ENCODE results near the gene MGMT.

MGMT gene

DNA sequence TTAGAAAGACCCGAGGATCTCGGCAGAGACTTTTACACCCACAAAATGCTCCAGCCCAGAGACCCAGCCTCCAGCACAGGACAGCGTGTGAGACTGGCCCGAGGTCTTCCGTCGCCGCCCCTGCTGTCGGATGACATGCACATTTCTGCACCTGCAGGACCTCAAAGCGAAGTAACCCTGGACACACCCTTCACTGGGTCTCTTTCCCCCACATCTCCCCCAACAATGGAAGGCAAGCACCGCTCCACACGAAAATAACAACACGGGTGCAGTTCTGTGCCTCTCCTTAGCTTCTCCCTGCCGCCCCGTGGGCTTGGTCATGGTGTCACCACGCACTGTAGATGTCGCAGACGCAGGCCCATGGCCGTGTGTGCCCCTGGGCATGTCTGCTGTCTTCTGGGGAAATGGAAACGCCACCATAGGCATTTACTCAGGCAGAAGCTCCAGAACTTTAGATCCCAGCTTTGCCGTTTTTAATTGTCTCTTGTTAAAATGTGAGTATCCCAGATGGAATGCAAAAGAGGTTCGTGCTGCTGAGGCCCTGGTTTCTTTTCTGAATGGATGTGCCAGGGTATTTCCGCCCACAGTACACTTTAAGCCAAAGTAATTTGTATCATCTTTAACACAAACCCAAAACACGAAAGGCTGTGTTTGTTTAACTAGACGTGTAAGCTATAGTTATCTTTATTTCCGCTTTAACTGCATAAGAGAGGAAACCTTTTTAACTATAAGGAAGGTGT is 237.9 kb downstream of the MGMT start:
- in situ Hi-C loops (cut with MboI; ENCODE audit: low sequenced_read_pairs): no loop called here

DNA sequence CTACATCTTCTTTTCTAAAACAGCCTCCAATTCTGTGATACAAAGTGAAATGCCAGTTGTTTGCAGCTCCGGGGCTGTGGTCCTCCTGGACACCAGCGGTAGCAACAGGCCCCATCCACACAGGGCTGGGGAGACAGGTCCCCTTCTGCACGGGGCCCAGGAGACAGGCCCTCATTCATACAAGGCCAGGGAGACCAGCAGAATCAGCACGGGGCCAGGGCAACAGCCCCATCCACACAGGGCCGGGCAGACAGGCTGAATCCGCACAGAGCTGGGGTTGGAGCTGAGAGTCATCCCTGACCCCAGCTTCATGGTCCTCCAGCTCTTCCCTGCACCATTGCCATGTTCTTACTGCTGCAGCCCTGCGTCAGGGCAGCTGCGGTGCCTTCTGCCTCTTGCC is 238.6 kb downstream of the MGMT start:
- in situ Hi-C loops (cut with MboI; ENCODE audit: low sequenced_read_pairs): no loop called here

DNA sequence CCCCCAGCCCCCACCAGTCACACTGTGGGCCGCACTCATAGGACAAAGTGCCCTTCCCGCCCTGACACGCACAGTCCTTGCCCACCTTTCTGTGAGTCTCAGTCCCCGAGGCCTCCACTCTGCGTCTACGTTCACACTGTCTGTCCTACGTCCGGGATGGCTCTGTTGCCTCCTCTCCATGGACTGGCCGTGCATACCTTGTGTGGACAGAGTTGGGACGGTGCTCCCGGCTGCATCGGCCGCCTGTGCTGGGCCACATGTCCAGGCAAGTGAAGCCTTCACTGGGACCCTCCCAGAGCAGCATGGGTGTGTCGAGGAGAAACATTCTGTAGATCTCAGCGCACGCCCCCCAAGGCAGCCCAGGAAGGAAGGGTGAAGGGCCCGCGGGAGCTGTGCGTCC is 239.0 kb downstream of the MGMT start:
- in situ Hi-C loops (cut with MboI; ENCODE audit: low sequenced_read_pairs): no loop called here

DNA sequence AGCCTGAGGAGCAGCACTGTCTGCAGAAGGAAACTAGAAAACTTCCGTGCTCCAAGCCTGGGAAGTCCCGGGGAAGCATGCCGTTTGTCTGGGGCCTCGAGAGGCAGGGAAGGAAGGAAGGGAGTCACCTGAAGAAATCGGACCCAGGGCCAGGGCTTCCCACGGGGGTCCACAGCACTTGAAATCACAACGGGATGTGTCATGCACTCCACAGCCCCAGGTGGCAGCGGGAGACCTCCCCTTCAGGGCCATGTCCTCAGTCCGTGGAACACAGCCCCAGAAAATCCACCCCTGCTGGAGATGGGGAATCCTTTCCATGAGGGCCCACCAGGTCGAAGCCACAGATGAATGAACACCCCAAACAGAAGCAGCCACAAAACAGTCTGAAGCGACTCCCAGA is 239.5 kb downstream of the MGMT start:
- in situ Hi-C loops (cut with MboI; ENCODE audit: low sequenced_read_pairs): no loop called here

DNA sequence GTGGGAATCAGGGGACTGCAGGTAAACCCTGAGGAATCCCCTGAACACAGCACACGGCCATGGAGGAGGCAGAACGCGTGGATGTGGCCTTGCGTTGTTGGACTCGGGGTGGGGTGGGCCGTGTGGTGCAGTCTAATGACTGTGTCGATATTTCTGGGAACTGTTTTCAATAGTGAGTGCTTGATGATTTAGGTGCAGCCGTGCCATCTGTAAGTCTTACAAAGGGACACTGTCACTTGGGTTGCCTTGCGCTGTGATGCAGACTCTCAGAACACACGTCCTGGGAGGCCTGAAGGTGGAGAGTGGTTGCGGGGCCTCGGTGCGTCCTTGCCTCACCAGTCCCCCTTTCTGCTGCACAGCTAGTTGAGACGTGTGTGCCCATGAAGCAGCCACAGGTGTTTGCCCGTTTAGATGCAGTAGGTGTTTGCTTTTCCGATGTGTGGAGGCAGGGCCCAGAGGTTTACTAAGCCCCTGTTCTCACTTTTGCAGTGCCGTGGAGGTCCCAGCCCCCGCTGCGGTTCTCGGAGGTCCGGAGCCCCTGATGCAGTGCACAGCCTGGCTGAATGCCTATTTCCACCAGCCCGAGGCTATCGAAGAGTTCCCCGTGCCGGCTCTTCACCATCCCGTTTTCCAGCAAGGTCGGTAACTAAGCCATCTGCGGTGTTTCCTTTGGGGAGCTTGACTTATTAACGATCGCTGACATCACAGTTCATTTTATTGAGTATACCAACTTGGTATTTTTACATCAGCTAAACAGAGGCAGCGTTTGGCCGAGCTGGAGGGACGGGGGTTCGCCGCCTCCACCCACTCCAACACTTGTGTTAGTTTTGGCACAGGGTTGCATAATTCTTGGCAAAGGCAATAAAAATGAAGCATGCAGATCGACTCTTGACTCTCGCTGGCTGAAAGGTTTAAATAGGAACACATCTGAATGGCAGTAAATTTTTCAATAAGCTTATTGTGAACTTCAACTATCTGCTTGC is 240.7 kb downstream of the MGMT start:
- in situ Hi-C loops (cut with MboI; ENCODE audit: low sequenced_read_pairs): no loop called here

DNA sequence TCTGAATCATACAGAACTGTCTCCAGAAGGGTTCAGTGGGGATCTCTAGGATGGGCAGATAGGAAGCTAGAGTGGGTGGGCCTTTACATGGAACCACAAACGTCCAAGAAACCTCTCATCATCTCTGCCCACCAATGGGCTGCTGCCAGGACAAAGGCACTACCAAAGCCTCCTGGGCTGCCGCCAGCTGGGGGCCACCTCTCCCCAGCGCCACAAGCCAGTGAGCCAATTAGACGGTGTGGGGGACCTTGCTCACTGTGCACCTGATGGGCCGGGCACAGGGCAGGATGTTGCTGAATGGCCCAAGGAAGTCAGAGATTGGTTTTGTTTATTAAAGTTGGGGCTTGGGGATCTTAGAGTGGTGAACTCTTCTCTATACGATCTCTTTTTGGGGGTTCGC is 242.1 kb downstream of the MGMT start:
- in situ Hi-C loops (cut with MboI; ENCODE audit: low sequenced_read_pairs): no loop called here

DNA sequence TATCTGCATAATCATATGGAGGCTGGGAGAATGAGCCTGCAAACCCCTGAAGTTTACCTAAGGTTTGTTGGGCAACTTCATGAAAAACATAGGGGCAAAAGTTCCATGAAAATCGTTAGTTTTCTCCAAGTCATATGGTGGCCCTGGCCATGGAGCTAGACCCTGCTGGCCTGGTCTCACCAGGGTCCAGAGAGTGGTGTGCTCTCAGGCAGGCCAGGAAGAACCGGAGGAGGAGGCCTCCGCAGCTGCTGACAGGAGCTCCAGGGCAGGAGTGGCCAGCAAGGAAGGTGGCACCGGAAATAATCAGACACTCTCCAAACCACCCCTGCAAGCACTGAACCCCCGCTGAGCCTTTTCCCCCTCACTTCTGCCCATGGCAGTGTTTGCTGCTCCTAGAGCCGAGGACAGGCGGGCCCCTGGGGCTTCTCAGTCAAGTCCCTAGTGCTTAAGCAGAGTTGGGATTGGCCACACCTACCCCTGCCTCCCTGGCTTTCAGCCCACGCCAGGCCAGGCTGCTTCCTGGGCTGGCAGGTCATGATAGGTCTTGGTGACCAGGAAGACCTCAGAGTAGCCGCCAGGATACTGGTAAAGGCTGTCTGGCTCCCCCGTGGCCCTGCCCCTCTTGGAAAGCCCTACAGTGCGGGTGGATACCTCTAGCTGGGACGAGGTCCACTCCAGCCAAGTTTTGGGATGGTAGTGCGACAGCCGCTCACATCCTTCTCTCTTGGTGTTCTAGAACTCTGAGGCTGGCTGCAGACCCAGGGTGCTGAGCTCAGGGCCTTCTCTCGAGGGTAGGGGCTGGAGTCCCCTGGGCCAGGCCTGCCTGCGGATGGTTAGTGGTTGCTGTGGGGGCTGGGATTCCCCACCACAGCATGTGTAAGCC is 242.8 kb downstream of the MGMT start:
- in situ Hi-C loops (cut with MboI; ENCODE audit: low sequenced_read_pairs): no loop called here

DNA sequence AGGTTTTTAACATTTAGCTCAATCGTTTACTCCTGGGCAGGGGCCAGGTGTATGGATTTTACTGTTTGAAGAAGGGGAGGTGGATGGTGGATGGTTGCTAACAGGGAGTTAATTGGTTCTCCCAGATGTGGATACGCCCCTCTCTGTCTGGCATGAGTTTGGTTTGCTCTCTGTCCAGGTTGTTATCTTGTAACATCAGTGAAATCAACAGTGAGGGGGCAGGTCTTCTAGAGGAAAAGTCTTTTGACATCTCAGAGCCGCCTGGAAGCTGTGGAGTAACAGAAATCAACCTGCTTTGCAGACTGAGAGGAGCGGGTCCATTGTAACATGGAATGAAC is 243.4 kb downstream of the MGMT start:
- in situ Hi-C loops (cut with MboI; ENCODE audit: low sequenced_read_pairs): no loop called here

DNA sequence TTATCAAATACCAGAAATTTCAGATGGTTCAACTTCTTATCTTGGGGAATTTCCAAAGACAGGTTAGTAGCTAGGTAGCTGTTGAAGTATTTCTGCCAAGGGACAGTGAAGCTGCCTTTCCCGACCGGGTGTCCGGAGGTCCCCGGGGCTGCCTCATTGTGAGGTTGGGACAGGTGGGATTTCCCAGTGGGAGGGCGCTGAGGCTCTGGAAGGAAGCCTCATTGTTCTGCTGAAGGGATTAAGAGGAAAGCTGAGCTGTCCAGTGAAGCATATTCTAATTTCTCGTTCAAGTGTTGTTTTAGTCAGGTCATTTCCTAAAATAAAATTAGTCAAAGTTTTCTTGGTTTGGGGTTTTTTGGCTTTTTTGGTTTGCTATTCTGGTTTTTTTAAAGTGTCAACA is 244.2 kb downstream of the MGMT start:
- in situ Hi-C loops (cut with MboI; ENCODE audit: low sequenced_read_pairs): no loop called here

DNA sequence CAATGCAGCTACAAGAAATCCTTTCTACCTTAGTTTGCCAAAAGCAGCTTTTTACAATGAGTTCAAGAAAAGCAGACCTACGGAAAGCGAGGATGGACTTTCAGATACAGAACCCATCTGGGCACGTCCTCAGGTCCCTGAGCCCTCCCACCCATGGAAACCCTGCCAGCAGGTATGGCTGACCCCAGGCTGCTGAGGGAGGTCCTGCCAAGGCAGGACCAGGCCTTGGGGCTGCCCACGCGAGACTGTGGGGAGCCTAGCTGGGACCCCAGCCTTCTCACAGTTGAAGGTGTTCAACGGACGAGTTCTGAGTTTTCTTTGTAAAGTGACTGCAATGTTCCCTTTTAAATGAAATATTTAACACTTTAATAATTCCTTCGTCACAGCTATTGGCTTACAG is 245.0 kb downstream of the MGMT start:
- in situ Hi-C loops (cut with MboI; ENCODE audit: low sequenced_read_pairs): no loop called here

DNA sequence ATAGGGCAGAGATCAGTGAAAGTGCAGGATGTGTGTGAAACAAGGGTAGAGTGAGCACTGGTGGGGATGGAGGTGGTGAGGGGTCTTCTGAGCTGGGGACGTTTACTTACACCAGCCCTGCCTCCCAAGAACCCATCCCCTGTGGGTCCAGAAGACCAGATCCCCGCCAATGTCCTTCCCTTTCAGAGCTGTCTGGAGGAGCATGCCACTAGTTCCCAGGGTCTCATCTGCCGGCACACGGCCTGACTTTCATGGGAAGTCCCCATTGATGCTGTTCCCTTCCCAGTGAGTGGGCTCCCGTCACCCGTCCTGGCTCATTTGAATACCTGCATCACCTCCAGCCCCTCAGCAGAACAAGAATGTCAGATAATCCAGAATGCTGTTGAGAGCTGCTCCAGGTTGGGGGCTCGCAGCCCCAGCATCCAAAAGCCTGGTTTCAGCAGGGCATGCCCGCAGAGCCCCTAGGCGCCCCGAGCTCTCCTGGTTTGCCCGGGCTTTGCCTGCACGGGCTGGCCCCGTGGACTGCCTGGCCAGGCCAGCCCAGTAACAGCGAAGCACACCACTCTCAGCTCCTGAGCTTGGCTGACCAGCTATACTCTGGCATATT is 246.7 kb downstream of the MGMT start:
- in situ Hi-C loops (cut with MboI; ENCODE audit: low sequenced_read_pairs): no loop called here

DNA sequence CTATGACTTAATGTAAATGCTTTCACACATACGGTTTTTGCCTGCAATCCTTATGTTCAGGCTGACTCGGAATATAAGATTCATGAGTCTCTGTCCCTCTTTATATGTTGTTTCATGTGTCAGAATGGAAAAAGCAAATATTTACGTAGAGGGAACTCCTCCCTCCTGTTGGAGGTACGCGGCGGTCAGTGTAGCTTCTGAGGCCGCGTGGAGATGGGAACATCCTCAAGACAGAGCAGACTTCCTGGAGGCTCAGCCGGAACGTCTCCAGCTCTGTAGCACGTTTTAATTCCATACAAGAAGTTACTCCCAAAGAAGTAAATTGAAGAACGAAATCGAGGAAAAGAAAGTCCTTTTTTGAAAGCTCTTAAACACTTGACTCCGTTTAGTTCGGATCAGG is 248.8 kb downstream of the MGMT start:
- in situ Hi-C loops (cut with MboI; ENCODE audit: low sequenced_read_pairs): no loop called here

DNA sequence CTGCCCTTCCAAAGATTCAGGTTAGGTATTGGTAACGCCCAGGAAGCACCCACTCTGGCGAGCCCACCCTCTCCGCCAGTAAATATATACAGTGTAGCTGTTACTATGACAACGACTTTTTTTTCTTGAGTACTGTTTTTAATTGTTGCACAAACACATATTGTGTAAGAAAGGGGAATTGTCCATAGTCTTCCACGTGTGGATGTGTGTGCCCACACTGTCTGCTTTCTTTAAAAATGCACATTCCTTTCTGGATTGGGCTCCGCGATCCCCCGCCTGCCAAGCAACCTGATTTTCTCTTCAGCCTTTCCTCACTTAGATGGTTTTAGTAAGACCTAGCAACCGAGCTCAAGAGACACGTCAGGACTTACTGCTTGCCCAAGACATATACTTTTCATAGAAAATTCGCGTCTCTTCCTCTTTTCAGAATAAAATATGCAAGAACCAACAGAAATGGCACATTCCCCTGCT is 249.2 kb downstream of the MGMT start:
- in situ Hi-C loops (cut with MboI; ENCODE audit: low sequenced_read_pairs): no loop called here

DNA sequence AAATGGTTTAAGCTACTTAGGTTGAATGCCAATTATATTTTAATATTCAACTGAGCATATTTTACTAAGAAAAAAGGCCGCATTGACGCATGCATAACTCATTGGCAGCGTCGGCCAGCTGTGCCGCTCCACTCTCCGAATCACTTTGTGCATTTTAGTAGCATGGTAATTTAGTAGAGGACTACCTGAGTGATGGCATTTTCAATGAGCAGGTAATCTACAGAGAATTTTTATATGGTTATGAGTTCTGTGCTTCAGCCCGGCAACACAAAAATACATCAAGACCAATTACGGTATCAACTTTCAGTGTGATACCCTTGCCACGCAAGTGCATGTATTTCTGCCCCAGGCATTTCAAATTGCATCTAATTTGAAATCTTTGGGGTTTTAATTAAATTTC is 249.8 kb downstream of the MGMT start:
- in situ Hi-C loops (cut with MboI; ENCODE audit: low sequenced_read_pairs): no loop called here

DNA sequence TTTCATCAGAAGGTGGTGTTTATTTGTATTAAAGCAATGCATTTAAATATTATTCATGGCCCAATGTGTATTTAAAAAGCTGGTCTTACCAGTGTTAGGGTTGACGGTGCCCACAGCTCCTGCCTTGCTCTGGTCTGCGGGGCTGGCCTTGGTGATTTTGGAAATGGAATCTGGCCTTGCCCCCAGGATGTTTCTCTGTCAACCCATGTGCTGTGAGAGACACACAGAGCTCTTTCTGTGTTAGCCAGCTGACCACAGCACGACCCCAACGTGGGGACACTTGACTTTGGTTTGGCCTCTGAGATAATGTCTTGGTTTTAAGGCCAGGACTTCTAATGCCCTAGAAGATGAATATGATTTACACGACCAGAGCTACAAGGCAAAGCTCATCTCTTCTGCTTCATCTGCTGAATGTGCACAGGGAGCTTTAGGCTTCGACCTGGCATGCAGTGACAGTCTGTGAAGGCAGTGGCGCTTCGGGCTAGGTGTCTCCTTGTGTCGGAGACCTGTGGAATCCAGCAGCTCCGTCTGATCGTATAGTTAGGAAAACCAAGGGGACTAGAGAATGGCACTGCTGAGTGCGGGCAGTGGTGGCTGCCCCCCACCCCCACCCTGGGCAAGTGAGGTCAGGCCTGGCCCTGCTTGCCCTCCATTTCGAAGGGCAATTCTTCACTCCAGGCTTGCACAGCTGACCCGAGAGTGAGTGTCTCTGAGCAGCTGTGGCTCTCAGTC is 250.9 kb downstream of the MGMT start:
- in situ Hi-C loops (cut with MboI; ENCODE audit: low sequenced_read_pairs): no loop called here

DNA sequence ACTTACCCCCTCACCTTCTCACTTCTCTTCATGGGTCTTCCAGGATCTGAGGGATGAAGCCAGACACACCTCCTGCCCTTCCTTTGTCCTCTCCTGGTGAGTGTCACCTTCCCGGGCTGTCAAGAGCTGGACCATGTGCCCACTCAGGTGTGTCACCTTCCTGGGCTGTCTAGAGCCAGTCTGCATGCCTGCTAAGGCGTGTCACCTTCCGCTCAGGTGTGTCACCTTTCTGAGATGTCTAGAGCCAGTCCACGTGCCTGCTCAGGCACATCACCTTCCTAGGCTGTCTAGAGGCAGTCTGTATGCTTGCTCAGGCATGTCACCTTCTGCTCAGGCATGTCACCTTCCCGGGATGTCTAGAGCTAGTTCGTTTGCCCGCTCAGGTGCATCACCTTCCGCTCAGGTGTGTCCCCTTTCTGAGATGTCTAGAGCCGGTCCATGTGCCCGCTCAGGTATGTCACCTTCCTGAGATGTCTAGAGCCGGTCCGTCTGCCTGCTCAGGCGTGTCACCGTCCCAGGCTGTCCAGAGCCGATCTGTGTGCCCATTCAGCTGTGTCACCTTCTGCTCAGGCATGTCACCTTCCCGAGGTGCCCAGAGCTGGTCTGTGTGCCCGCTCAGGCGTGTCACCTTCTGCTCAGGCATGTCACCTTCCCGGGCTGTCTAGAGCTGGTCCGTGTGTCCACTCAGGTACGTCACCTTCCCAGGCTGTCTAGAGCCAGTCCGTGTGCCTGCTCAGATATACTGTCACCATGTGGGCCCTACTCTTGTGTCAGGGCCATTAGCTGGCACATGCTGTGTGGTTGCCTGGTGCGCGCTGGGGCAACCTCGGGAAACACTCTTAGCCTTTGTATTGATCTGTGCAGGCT is 251.7 kb downstream of the MGMT start:
- in situ Hi-C loops (cut with MboI; ENCODE audit: low sequenced_read_pairs): no loop called here

DNA sequence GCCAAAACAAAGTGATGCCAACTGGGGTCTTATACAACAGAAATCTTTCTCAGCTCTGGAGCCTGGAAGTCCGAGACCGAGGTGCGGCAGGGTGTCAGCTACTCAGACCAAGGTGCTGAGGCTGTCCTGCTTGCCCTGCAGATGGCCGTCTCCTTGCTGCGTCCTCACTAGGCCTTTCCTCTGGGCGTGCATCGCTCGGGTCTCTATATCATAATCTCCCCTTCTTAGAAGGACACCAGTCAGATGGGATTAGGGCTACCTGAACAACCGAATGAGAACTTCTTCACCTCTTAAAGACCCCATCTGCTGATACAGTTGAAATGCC is 252.3 kb downstream of the MGMT start:
- in situ Hi-C loops (cut with MboI; ENCODE audit: low sequenced_read_pairs): no loop called here

DNA sequence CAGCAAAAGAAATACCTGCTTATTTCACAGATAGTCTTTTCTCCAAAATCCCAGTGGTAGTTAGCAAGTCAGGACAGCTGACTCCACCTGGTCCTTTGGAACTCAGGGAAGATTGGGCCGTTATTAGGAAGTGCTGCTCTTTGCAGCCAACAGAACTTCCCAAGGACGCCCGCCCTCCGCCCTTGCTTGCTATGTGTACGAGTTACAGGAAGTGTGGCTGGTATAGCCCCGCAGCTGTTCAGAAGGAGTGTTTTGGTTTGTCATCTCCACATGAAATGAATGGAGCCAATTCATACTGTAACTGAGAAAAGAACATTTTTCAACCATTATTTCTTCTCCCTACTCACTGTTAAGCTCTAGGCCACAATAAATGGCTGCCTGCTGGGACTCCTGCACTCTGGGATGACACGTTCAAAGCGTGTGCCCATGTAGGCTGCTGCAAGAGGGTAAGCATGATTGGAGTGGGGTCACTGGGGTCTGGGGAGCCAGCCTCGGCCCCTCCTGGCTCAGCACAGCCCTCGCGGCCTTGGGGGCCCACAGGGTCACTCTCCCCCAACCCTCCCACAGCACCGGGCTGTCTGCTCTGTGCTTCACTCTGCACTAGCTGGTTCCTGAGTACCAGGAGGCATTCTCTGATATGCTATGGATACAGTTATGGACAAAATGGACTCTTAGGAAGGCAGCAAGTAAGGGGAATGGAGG is 253.0 kb downstream of the MGMT start:
- in situ Hi-C loops (cut with MboI; ENCODE audit: low sequenced_read_pairs): no loop called here

DNA sequence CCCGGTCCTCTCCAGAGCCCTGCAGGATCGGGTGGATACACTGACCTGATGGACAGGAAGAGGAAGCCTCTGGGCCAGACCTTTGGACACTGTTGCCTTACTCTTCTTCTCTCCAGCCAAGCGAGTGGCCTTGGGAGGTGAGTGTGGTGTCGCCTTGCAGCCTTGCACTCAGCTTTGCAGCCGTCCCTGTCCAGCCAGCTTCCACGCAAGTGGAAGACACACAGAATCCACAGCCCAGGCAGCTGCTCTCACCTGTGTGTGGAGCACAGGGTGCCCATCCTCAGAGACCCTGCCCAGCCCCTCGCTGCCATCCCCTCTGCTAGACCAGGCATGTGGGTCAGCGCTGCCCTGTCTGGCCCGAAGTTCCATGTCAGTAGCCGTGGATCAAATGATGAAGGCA is 258.0 kb downstream of the MGMT start:
- in situ Hi-C loops (cut with MboI; ENCODE audit: low sequenced_read_pairs): no loop called here
